GM21619 (cell line): ENCODE measurements around the gene DPAGT1.

Source experiments
- ATAC-seq: cut with Tn5 transposase; IDR thresholded peaks from one replicate; pipeline ENCODE4 v1.9.1; 2021; ENCODE audit not compliant: unreplicated experiment

The DPAGT1 gene

GRCh38 chr11:119094816-119095065 lies 6.9 kb downstream of the DPAGT1 start:
- ATAC-seq = peak; percentile 34

- ATAC-seq = peak; percentile 4
These were observed 7.5 kb downstream of the DPAGT1 start for GRCh38 chr11:119093942-119094815.

GRCh38 chr11:119092880-119093842 lies 8.5 kb downstream of the DPAGT1 start:
- ATAC-seq = no peak

GRCh38 chr11:119091966-119092879 lies 9.4 kb downstream of the DPAGT1 start:
- ATAC-seq = no peak

GRCh38 chr11:119091178-119091577 lies 10.5 kb downstream of the DPAGT1 start:
- ATAC-seq = no peak

GRCh38 chr11:119089319-119089718 lies 12.3 kb downstream of the DPAGT1 start:
- ATAC-seq = no peak

GRCh38 chr11:119088406-119088805 lies 13.2 kb downstream of the DPAGT1 start:
- ATAC-seq = no peak

GRCh38 chr11:119087747-119088241 lies 13.9 kb downstream of the DPAGT1 start:
- ATAC-seq = no peak

- no peak for ATAC-seq
These were observed 14.5 kb downstream of the DPAGT1 start for GRCh38 chr11:119087123-119087522.

- peak; percentile 29 for ATAC-seq
These were observed 16.2 kb downstream of the DPAGT1 start for GRCh38 chr11:119085437-119085847.

- ATAC-seq = peak; percentile 88
These were observed 16.8 kb downstream of the DPAGT1 start, which contains the start of gene HMBS for GRCh38 chr11:119084663-119085436. Gene HMBS, plus strand, starts transcription at chr11:119084881. Its CDS starts 153 bp downstream, at chr11:119085034.

GRCh38 chr11:119081682-119082260 lies 19.9 kb downstream of the DPAGT1 start:
- ATAC-seq = no peak

- no peak for ATAC-seq
These were observed 22.8 kb downstream of the DPAGT1 start for GRCh38 chr11:119078675-119079420.

GRCh38 chr11:119077839-119078238 lies 23.8 kb downstream of the DPAGT1 start:
- ATAC-seq = no peak

GRCh38 chr11:119067371-119068222 lies 34.1 kb downstream of the DPAGT1 start, which contains the start of gene VPS11:
Gene VPS11, plus strand, starts transcription at chr11:119067818. Its CDS starts 6 bp downstream, at chr11:119067824.
- ATAC-seq = peak; percentile 95

GRCh38 chr11:119065369-119065768 lies 36.3 kb downstream of the DPAGT1 start:
- no peak for ATAC-seq

GRCh38 chr11:119062779-119063178 lies 38.9 kb downstream of the DPAGT1 start:
- ATAC-seq = no peak

GRCh38 chr11:119061256-119061655 lies 40.4 kb downstream of the DPAGT1 start:
- no peak for ATAC-seq
